MM.1S (cell line): ENCODE measurements around the gene HADHB.

ENCODE experiments used
- DNase-seq: peaks from one replicate; pipeline ENCODE4 v3.0.0-alpha.2; 2015
- H2AFZ ChIP-seq: fragments of 300-600 bp; sonication (generic); 2 replicates; pipeline ENCODE4 v1.6.0; 2016; ENCODE audit warnings: antibody characterized with exemption, low read length
- H3F3A ChIP-seq: fragments of 300-600 bp; sonication (generic); 2 replicates; pipeline ENCODE4 v1.6.1; 2016; ENCODE audit warnings: mild to moderate bottlenecking, antibody characterized with exemption, low read length, moderate library complexity, mixed read lengths; ENCODE audit not compliant: insufficient read depth
- H3K27ac ChIP-seq: fragments of 300-600 bp; sonication (generic); 2 replicates; pipeline ENCODE4 v1.5.1; 2016; ENCODE audit warnings: mild to moderate bottlenecking, low read length
- H3K27me3 ChIP-seq: fragments of 300-600 bp; sonication (generic); replicated peaks from 2 replicates; pipeline ENCODE4 v1.6.0; 2016; ENCODE audit warnings: low read length; ENCODE audit not compliant: insufficient read depth
- H3K36me3 ChIP-seq: fragments of 300-600 bp; sonication (generic); replicated peaks from 2 replicates; pipeline ENCODE4 v1.6.1; 2016; ENCODE audit warnings: mild to moderate bottlenecking, low read length, mixed read lengths; ENCODE audit not compliant: insufficient read depth
- H3K4me1 ChIP-seq: fragments of 300-600 bp; sonication (generic); 2 replicates; pipeline ENCODE4 v1.6.1; 2016; ENCODE audit warnings: low read length, mixed read lengths
- H3K4me2 ChIP-seq: fragments of 300-600 bp; sonication (generic); 2 replicates; pipeline ENCODE4 v1.6.0; 2016; ENCODE audit warnings: low read depth, low read length
- H3K4me3 ChIP-seq: fragments of 300-600 bp; sonication (generic); 2 replicates; pipeline ENCODE4 v1.5.1; 2016; ENCODE audit warnings: low read length, mixed read lengths
- H3K79me2 ChIP-seq: fragments of 300-600 bp; sonication (generic); 2 replicates; pipeline ENCODE4 v1.6.1; 2016; ENCODE audit warnings: mixed run types, low read length, mixed read lengths
- H3K9ac ChIP-seq: fragments of 300-600 bp; sonication (generic); 2 replicates; pipeline ENCODE4 v1.6.1; 2016; ENCODE audit warnings: low read length, mixed read lengths
- H3K9me2 ChIP-seq: fragments of 300-600 bp; sonication (generic); replicated peaks from 2 replicates; pipeline ENCODE4 v1.6.1; 2016; ENCODE audit warnings: mild to moderate bottlenecking, low read length, mixed read lengths; ENCODE audit not compliant: insufficient read depth
- H3K9me3 ChIP-seq: fragments of 300-600 bp; sonication (generic); replicated peaks from 2 replicates; pipeline ENCODE4 v1.6.1; 2016; ENCODE audit warnings: mild to moderate bottlenecking, low read length, mixed read lengths; ENCODE audit not compliant: insufficient read depth
- H4K20me1 ChIP-seq: fragments of 300-600 bp; sonication (generic); 2 replicates; pipeline ENCODE4 v1.6.1; 2016; ENCODE audit warnings: mild to moderate bottlenecking, low read length, moderate library complexity, mixed read lengths; ENCODE audit not compliant: insufficient read depth
- EZH2 ChIP-seq: fragments of 300-600 bp; sonication (generic); optimal IDR thresholded peaks from 2 replicates; pipeline ENCODE3; 2017; ENCODE audit warnings: low read depth, mild to moderate bottlenecking, antibody characterized with exemption, low read length, mixed read lengths
- EZH2phosphoT487 ChIP-seq: fragments of 300-600 bp; sonication (generic); IDR thresholded peaks from 2 replicates; pipeline ENCODE4 v1.6.1; 2018; ENCODE audit warnings: antibody characterized with exemption, low read length
- TF ChIP-seq, protein P1 (sequence below): fragments of 300-600 bp; sonication (generic); IDR thresholded peaks from 2 replicates; pipeline ENCODE4 v1.5.1; 2016; ENCODE audit warnings: antibody characterized with exemption, low read length, mixed read lengths

The HADHB gene

DNA sequence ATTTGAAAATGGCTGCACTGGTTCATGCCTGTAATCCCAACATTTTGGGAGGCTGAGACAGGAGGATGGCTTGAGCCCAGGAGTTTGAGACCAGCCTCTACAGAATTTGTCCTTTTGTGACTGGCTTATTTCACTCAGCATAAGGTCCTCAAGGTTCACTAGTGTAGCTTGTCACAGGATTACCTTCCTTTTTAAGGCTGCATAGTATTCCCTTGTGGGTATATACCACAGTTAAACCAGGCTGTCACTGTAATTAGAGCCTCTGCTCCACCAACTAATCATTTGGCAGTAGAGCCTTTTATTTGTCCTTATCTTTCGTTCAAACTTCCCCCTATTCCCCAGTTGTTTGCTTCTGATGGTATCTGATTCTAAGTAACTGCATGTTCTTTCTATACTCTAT, 50.8 kb downstream of the HADHB start:
- Histone ChIP-seq H3K27me3 (no peaks in the 10 kb centered on the region), H3K9me2 (no peaks in the 10 kb centered on the region), H2AFZ (no peak overlapping the region), H3K79me2 (no peaks in the 10 kb centered on the region), H4K20me1 (no peaks in the 10 kb centered on the region), H3K27ac (no peak overlapping the region), H3K4me3 (no peak overlapping the region), H3K4me1 (0 out of 2 replicates have a peak, but pooled peaks cover 4% of the 10 kb centered on the region), H3K4me2 (no peak overlapping the region), H3K9ac (no peak overlapping the region), H3K9me3 (no peaks in the 10 kb centered on the region), H3F3A (no peaks in the 10 kb centered on the region), H3K36me3 (no peaks in the 10 kb centered on the region)
- DNase-seq = no peak
- TF ChIP-seq EZH2 (no peak), EZH2phosphoT487 (no peak)
- TF ChIP-seq, protein P1, sequence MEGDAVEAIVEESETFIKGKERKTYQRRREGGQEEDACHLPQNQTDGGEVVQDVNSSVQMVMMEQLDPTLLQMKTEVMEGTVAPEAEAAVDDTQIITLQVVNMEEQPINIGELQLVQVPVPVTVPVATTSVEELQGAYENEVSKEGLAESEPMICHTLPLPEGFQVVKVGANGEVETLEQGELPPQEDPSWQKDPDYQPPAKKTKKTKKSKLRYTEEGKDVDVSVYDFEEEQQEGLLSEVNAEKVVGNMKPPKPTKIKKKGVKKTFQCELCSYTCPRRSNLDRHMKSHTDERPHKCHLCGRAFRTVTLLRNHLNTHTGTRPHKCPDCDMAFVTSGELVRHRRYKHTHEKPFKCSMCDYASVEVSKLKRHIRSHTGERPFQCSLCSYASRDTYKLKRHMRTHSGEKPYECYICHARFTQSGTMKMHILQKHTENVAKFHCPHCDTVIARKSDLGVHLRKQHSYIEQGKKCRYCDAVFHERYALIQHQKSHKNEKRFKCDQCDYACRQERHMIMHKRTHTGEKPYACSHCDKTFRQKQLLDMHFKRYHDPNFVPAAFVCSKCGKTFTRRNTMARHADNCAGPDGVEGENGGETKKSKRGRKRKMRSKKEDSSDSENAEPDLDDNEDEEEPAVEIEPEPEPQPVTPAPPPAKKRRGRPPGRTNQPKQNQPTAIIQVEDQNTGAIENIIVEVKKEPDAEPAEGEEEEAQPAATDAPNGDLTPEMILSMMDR = no peak

DNA sequence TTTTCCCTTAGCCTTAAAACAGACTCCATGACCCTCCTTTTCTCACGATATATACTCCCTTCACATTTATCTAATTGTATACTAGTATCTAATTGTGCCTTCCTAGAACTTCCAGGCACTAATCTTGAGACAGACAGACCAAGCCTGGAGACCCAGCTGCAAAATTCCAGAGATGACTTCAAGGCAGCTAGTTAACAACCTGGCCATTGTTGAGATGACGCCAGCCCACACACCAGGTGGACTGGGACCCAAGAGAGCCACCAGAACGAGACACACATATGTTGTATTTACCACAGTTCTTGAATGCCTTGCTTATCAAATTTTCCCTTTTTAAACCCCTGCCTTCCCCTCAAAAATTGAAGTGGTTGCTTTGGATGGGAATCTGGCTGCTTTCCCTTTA, 52.3 kb downstream of the HADHB start:
- H3K79me2 ChIP-seq = no peaks in the 10 kb centered on the region
- TF ChIP-seq EZH2 = no peak
- TF ChIP-seq, protein P1 = no peak
- no peak for TF ChIP-seq EZH2phosphoT487
- no peaks in the 10 kb centered on the region for H3K27me3 ChIP-seq
- H4K20me1 ChIP-seq = no peaks in the 10 kb centered on the region
- H3K4me1 ChIP-seq = 0 out of 2 replicates have a peak, but pooled peaks cover 4% of the 10 kb centered on the region
- H3K9me3 ChIP-seq = no peaks in the 10 kb centered on the region
- no peaks in the 10 kb centered on the region for H3K9me2 ChIP-seq
- no peak overlapping the region for H3K4me2 ChIP-seq
- no peak overlapping the region for H2AFZ ChIP-seq
- H3K4me3 ChIP-seq = no peak overlapping the region
- H3F3A ChIP-seq = no peaks in the 10 kb centered on the region
- DNase-seq = no peak
- H3K27ac ChIP-seq = no peak overlapping the region
- H3K36me3 ChIP-seq = no peaks in the 10 kb centered on the region
- no peak overlapping the region for H3K9ac ChIP-seq

DNA sequence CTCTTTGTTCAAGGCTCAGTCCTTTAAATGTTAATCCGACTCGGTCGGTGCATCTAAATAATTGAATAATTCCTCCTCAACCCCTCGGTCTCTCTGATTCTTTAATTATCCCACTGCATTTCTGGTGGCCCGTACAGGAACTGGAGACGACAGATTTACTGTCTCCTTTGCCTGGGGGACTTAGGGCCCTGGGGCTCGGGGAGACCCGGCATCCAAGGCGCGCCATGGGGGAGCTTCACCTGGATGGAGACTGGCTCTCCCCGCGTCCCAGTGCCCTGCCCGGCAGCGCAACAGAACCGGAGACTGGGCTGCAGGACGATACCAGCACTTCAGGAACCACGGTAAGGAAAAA, 53.5 kb downstream of the HADHB start:
- Histone ChIP-seq H2AFZ (no peak overlapping the region), H3K79me2 (no peaks in the 10 kb centered on the region), H3K9me3 (no peaks in the 10 kb centered on the region), H3K4me2 (no peak overlapping the region), H3K4me1 (0 out of 2 replicates have a peak, but pooled peaks cover 4% of the 10 kb centered on the region), H3F3A (no peaks in the 10 kb centered on the region), H4K20me1 (no peaks in the 10 kb centered on the region), H3K27ac (no peak overlapping the region), H3K27me3 (no peaks in the 10 kb centered on the region), H3K36me3 (no peaks in the 10 kb centered on the region), H3K9me2 (no peaks in the 10 kb centered on the region), H3K4me3 (no peak overlapping the region), H3K9ac (no peak overlapping the region)
- TF ChIP-seq EZH2phosphoT487 (no peak), EZH2 (no peak)
- TF ChIP-seq, protein P1 = no peak
- DNase-seq = no peak
